SK-N-SH treated with all-trans-retinoic acid at 6 μM for 48 hours (cell line): ENCODE results near the gene STK11IP.

Experiments
- ATAC-seq: fragments of 200-7000 bp; cut with Tn5 transposase; 3 replicates; pipeline ENCODE4 v1.9.1; 2020; ENCODE audit warnings: mild to moderate bottlenecking, moderate library complexity
- ARNTL ChIP-seq: fragments of 450-650 bp; formaldehyde crosslinking; IDR thresholded peaks from 2 replicates; pipeline ENCODE4 v1.5.0; 2020; ENCODE audit warnings: low read depth, mild to moderate bottlenecking, moderate library complexity, borderline replicate concordance
- BACH2 ChIP-seq: fragments of 250-450 bp; sonication (Bioruptor Pico); IDR thresholded peaks from 2 replicates; pipeline ENCODE4 v1.9.0; 2021; ENCODE audit warnings: mild to moderate bottlenecking, borderline replicate concordance
- CSDC2 ChIP-seq: fragments of 250-450 bp; sonication (Bioruptor Pico); IDR thresholded peaks from 2 replicates; pipeline ENCODE4 v1.5.0; 2020; ENCODE audit warnings: mild to moderate bottlenecking, moderate library complexity
- ESRRG ChIP-seq: fragments of 250-450 bp; sonication (Bioruptor Pico); IDR thresholded peaks from 2 replicates; pipeline ENCODE4 v1.6.1; 2021; ENCODE audit warnings: mild to moderate bottlenecking
- ISL1 ChIP-seq: fragments of 250-450 bp; sonication (Bioruptor Pico); IDR thresholded peaks from 2 replicates; pipeline ENCODE4 v2.1.2; 2022; ENCODE audit warnings: mild to moderate bottlenecking, moderate library complexity
- OSR1 ChIP-seq: fragments of 250-450 bp; sonication (Bioruptor Pico); IDR thresholded peaks from 2 replicates; pipeline ENCODE4 v1.8.0; 2022; ENCODE audit warnings: moderate library complexity, mild to moderate bottlenecking, inconsistent platforms
- PPARA ChIP-seq: fragments of 250-450 bp; sonication (Bioruptor Pico); IDR thresholded peaks from 2 replicates; pipeline ENCODE4 v1.5.0; 2020; ENCODE audit warnings: mild to moderate bottlenecking, borderline replicate concordance
- TCF4 ChIP-seq: fragments of 250-450 bp; sonication (Bioruptor Pico); IDR thresholded peaks from 2 replicates; pipeline ENCODE4 v1.8.0; 2021; ENCODE audit warnings: mild to moderate bottlenecking, moderate library complexity, borderline replicate concordance
- TOX ChIP-seq: fragments of 250-450 bp; sonication (Bioruptor Pico); IDR thresholded peaks from 2 replicates; pipeline ENCODE4 v1.8.0; 2021; ENCODE audit warnings: mild to moderate bottlenecking, moderate library complexity, borderline replicate concordance
- ZC3H10 ChIP-seq: fragments of 250-450 bp; sonication (Bioruptor Pico); IDR thresholded peaks from 2 replicates; pipeline ENCODE4 v1.5.1; 2021; ENCODE audit warnings: mild to moderate bottlenecking, moderate library complexity
- ZFP3 ChIP-seq: fragments of 250-450 bp; sonication (Bioruptor Pico); IDR thresholded peaks from 2 replicates; pipeline ENCODE4 v1.5.0; 2020; ENCODE audit warnings: mild to moderate bottlenecking, moderate library complexity
- ZFP30 ChIP-seq: fragments of 450-650 bp; formaldehyde crosslinking; IDR thresholded peaks from 2 replicates; pipeline ENCODE4 v1.5.0; 2022; ENCODE audit warnings: mild to moderate bottlenecking, moderate library complexity
- ZNF565 ChIP-seq: fragments of 450-650 bp; formaldehyde crosslinking; conservative IDR thresholded peaks from 2 replicates; pipeline ENCODE4 v1.5.0; 2020; ENCODE audit warnings: low read depth, mild to moderate bottlenecking, moderate library complexity
- ZNF70 ChIP-seq: fragments of 450-650 bp; formaldehyde crosslinking; IDR thresholded peaks from 2 replicates; pipeline ENCODE4 v1.5.0; 2020; ENCODE audit warnings: mild to moderate bottlenecking, moderate library complexity
- ZNF8 ChIP-seq: fragments of 450-650 bp; formaldehyde crosslinking; IDR thresholded peaks from 2 replicates; pipeline ENCODE4 v1.5.0; 2020; ENCODE audit warnings: mild to moderate bottlenecking, moderate library complexity
- TF ChIP-seq, protein P1 (sequence below): fragments of 250-450 bp; sonication (Bioruptor Pico); IDR thresholded peaks from 2 replicates; pipeline ENCODE4 v1.8.0; 2020; ENCODE audit warnings: mild to moderate bottlenecking, moderate library complexity, borderline replicate concordance
- TF ChIP-seq, protein P2 (sequence below): fragments of 250-450 bp; sonication (Bioruptor Pico); IDR thresholded peaks from 2 replicates; pipeline ENCODE4 v1.5.0; 2020; ENCODE audit warnings: mild to moderate bottlenecking, moderate library complexity
- TF ChIP-seq, protein P3 (sequence below): fragments of 250-450 bp; sonication (Bioruptor Pico); IDR thresholded peaks from 2 replicates; pipeline ENCODE4 v1.8.0; 2021; ENCODE audit warnings: low read depth, mild to moderate bottlenecking, moderate library complexity, borderline replicate concordance
- TF ChIP-seq, protein P4 (sequence below): fragments of 250-450 bp; sonication (Bioruptor Pico); IDR thresholded peaks from 2 replicates; pipeline ENCODE4 v1.5.1; 2020; ENCODE audit warnings: low read depth, mild to moderate bottlenecking, moderate library complexity
- TF ChIP-seq, protein P5 (sequence below): fragments of 250-450 bp; sonication (Bioruptor Pico); IDR thresholded peaks from 2 replicates; pipeline ENCODE4 v1.5.1; 2021; ENCODE audit warnings: mild to moderate bottlenecking, moderate library complexity

The STK11IP gene

GRCh38 chr2:219597552-219598307 lies at the start of gene STK11IP:
TSS of gene STK11IP (plus strand) at chr2:219597857. CDS start at chr2:219598120, 263 bp downstream.
- TF ChIP-seq, protein P1, sequence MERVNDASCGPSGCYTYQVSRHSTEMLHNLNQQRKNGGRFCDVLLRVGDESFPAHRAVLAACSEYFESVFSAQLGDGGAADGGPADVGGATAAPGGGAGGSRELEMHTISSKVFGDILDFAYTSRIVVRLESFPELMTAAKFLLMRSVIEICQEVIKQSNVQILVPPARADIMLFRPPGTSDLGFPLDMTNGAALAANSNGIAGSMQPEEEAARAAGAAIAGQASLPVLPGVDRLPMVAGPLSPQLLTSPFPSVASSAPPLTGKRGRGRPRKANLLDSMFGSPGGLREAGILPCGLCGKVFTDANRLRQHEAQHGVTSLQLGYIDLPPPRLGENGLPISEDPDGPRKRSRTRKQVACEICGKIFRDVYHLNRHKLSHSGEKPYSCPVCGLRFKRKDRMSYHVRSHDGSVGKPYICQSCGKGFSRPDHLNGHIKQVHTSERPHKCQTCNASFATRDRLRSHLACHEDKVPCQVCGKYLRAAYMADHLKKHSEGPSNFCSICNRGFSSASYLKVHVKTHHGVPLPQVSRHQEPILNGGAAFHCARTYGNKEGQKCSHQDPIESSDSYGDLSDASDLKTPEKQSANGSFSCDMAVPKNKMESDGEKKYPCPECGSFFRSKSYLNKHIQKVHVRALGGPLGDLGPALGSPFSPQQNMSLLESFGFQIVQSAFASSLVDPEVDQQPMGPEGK (CRISPR knock-in tag), result peak; percentile 33; the same call in 1 of the 2 replicates
- TF ChIP-seq, protein P2, sequence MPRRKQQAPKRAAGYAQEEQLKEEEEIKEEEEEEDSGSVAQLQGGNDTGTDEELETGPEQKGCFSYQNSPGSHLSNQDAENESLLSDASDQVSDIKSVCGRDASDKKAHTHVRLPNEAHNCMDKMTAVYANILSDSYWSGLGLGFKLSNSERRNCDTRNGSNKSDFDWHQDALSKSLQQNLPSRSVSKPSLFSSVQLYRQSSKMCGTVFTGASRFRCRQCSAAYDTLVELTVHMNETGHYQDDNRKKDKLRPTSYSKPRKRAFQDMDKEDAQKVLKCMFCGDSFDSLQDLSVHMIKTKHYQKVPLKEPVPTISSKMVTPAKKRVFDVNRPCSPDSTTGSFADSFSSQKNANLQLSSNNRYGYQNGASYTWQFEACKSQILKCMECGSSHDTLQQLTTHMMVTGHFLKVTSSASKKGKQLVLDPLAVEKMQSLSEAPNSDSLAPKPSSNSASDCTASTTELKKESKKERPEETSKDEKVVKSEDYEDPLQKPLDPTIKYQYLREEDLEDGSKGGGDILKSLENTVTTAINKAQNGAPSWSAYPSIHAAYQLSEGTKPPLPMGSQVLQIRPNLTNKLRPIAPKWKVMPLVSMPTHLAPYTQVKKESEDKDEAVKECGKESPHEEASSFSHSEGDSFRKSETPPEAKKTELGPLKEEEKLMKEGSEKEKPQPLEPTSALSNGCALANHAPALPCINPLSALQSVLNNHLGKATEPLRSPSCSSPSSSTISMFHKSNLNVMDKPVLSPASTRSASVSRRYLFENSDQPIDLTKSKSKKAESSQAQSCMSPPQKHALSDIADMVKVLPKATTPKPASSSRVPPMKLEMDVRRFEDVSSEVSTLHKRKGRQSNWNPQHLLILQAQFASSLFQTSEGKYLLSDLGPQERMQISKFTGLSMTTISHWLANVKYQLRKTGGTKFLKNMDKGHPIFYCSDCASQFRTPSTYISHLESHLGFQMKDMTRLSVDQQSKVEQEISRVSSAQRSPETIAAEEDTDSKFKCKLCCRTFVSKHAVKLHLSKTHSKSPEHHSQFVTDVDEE (CRISPR knock-in tag), result no peak
- peak; percentile 95 for ATAC-seq

DNA sequence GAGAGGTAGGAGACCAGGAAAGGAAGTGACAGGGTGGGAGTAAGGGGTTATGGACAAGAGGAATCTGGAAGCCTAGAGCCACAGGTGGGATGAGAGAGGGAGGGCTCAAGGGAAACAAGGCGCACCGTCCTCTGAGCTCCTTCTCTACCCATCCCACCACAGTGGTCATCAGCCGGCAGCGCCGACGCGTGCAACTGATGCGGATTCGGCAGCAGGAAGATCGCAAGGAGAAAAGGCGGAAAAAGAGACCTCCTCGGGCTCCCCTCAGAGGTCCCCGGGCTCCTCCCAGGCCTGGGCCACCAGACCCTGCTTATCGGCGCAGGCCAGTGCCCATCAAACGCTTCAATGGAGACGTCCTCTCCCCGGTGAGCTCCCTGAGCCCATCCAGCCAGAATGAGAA lies 48.7 kb upstream of the STK11IP start:
- no peak for ATAC-seq
- no peak for TF ChIP-seq ESRRG (CRISPR knock-in tag)
- TF ChIP-seq ZC3H10 (CRISPR knock-in tag), result no peak
- TF ChIP-seq, protein P3, sequence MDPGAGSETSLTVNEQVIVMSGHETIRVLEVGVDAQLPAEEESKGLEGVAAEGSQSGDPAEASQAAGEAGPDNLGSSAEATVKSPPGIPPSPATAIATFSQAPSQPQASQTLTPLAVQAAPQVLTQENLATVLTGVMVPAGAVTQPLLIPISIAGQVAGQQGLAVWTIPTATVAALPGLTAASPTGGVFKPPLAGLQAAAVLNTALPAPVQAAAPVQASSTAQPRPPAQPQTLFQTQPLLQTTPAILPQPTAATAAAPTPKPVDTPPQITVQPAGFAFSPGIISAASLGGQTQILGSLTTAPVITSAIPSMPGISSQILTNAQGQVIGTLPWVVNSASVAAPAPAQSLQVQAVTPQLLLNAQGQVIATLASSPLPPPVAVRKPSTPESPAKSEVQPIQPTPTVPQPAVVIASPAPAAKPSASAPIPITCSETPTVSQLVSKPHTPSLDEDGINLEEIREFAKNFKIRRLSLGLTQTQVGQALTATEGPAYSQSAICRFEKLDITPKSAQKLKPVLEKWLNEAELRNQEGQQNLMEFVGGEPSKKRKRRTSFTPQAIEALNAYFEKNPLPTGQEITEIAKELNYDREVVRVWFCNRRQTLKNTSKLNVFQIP, result no peak
- TF ChIP-seq ISL1 (CRISPR knock-in tag), result no peak
- TF ChIP-seq, protein P4, sequence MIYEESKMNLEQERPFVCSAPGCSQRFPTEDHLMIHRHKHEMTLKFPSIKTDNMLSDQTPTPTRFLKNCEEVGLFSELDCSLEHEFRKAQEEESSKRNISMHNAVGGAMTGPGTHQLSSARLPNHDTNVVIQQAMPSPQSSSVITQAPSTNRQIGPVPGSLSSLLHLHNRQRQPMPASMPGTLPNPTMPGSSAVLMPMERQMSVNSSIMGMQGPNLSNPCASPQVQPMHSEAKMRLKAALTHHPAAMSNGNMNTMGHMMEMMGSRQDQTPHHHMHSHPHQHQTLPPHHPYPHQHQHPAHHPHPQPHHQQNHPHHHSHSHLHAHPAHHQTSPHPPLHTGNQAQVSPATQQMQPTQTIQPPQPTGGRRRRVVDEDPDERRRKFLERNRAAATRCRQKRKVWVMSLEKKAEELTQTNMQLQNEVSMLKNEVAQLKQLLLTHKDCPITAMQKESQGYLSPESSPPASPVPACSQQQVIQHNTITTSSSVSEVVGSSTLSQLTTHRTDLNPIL (CRISPR knock-in tag), result no peak
- no peak for TF ChIP-seq PPARA (CRISPR knock-in tag)
- no peak for TF ChIP-seq ARNTL (CRISPR knock-in tag)
- TF ChIP-seq CSDC2 (CRISPR knock-in tag), result no peak
- no peak for TF ChIP-seq TCF4 (CRISPR knock-in tag)
- TF ChIP-seq ZFP3 (CRISPR knock-in tag), result no peak
- TF ChIP-seq ZFP30 (CRISPR knock-in tag), result no peak
- TF ChIP-seq, protein P5, sequence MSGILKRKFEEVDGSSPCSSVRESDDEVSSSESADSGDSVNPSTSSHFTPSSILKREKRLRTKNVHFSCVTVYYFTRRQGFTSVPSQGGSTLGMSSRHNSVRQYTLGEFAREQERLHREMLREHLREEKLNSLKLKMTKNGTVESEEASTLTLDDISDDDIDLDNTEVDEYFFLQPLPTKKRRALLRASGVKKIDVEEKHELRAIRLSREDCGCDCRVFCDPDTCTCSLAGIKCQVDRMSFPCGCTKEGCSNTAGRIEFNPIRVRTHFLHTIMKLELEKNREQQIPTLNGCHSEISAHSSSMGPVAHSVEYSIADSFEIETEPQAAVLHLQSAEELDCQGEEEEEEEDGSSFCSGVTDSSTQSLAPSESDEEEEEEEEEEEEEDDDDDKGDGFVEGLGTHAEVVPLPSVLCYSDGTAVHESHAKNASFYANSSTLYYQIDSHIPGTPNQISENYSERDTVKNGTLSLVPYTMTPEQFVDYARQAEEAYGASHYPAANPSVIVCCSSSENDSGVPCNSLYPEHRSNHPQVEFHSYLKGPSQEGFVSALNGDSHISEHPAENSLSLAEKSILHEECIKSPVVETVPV (CRISPR knock-in tag), result no peak
- TF ChIP-seq OSR1 (CRISPR knock-in tag), result no peak
- TF ChIP-seq ZNF70, result no peak
- TF ChIP-seq ZNF8 (CRISPR knock-in tag), result no peak
- no peak for TF ChIP-seq TOX (CRISPR knock-in tag)
- TF ChIP-seq ZNF565 (CRISPR knock-in tag), result no peak
- no peak for TF ChIP-seq BACH2

GRCh38 chr2:219549619-219550018 lies 48.0 kb upstream of the STK11IP start:
- ATAC-seq, result no peak
- TF ChIP-seq ARNTL (CRISPR knock-in tag) (no peak), OSR1 (CRISPR knock-in tag) (no peak), TCF4 (CRISPR knock-in tag) (no peak), ISL1 (CRISPR knock-in tag) (no peak)
